AG04449 (cell line): ENCODE data around the gene ADA.

Source experiments
- CTCF ChIA-PET: fragments of 350-600 bp; formaldehyde crosslinking; extraction: SDS; loops from one replicate; lab custom pipeline; 2021; ENCODE audit warnings: antibody characterized with exemption; lab: Yijun Ruan, JAX
- POLR2A ChIA-PET: fragments of 400-600, 350-600 bp; formaldehyde crosslinking; extraction: SDS; loops from one replicate; lab custom pipeline; 2020; ENCODE audit warnings: antibody characterized with exemption, inconsistent platforms; lab: Yijun Ruan, JAX
- DNase-seq: peaks from one replicate; pipeline ENCODE4 v3.0.0-alpha.2; 2010; ENCODE audit warnings: low read depth, low spot score
- H3K4me3 ChIP-seq: 2 replicates; pipeline ENCODE4 v1.5.1; 2011; ENCODE audit warnings: low read depth, mild to moderate bottlenecking, control low read depth, low read length
- TF ChIP-seq, protein P1 (sequence below): IDR thresholded peaks from one replicate; pipeline ENCODE4 v1.5.1; 2011; ENCODE audit warnings: mild to moderate bottlenecking, moderate library complexity, low read length, control low read depth, inconsistent platforms; ENCODE audit not compliant: insufficient read depth; ENCODE audit errors: missing control alignments

Gene ADA

DNA sequence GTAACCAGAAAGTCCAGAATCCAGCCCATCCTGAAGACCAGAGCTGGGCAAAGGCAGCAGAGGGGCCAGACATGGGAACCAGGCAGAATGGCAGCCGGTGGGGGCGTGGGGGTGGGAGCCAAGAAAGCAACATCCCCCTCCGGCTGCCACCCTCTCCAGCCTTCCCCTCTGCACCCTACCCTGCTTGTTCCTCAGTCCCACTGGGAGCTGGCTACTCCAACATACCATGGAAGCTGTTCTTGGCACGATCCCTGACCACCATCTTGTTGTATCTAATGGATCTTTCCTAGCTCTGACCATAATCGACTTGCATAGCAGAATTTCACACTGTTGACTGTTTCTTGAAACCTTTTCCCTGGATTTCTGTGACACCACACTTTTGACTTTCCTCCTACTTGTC is 30.2 kb downstream of the ADA start:
- ChIA-PET POLR2A (no interaction called here), CTCF (interaction anchor here (1.2 kb wide), 2 partner anchors 11 to 26 kb away, joined by 3 read pairs; no protein-coding TSS in a partner anchor)
- no peak for DNase-seq
- TF ChIP-seq, protein P1, sequence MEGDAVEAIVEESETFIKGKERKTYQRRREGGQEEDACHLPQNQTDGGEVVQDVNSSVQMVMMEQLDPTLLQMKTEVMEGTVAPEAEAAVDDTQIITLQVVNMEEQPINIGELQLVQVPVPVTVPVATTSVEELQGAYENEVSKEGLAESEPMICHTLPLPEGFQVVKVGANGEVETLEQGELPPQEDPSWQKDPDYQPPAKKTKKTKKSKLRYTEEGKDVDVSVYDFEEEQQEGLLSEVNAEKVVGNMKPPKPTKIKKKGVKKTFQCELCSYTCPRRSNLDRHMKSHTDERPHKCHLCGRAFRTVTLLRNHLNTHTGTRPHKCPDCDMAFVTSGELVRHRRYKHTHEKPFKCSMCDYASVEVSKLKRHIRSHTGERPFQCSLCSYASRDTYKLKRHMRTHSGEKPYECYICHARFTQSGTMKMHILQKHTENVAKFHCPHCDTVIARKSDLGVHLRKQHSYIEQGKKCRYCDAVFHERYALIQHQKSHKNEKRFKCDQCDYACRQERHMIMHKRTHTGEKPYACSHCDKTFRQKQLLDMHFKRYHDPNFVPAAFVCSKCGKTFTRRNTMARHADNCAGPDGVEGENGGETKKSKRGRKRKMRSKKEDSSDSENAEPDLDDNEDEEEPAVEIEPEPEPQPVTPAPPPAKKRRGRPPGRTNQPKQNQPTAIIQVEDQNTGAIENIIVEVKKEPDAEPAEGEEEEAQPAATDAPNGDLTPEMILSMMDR = no peak
- no peak overlapping the region for H3K4me3 ChIP-seq

DNA sequence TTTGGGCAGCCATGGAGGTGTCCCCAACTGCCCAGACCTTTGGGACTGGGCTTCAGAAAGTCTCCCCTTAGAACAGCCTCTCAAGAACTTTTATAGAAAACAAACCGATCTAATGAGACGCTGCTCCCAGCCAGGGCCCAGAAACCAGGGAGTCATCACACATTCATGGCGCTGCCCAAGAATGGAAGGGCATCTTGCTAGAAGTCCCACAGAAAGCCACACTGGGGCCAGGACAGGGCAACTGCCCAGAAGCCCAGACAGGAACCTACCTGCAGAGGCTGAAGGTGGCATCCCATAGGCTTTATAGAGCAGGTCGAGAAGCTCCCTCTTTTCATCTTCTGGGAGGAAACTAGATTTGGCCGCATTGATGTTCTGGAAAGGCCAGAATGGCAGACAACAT is 31.5 kb downstream of the ADA start:
- DNase-seq = no peak
- POLR2A ChIA-PET = no interaction called here
- TF ChIP-seq, protein P1 = no peak
- CTCF ChIA-PET = interaction anchor here (0.6 kb wide), 1 partner anchor 11 kb away, joined by 3 read pairs; no protein-coding TSS in a partner anchor
- H3K4me3 ChIP-seq = no peak overlapping the region

DNA sequence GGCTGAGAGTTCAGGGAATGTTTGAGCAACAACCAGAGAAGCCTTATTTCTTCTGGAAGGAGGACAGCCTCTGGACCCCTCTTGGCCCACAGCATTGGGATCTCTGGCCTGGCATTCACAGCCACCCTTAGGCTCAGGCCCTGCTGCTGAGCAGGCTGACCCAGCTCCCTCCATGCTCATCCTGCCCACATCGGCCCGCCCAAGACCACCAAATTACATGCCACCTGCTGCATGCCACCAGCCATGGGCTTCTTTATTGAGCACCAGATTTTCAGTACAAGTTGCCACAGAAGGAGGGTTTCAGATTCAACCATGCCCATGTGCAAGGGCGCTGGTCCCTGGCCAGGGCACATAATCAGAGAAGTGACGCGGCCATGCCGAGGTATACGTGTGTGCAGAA is 32.2 kb downstream of the ADA start:
- no peak for DNase-seq
- TF ChIP-seq, protein P1 = no peak
- CTCF ChIA-PET = interaction anchor here (0.7 to 1.5 kb wide), 3 partner anchors 9 to 18 kb away, joined by 3 to 4 read pairs (median 4); no protein-coding TSS in a partner anchor
- POLR2A ChIA-PET = no interaction called here
- no peak overlapping the region for H3K4me3 ChIP-seq

DNA sequence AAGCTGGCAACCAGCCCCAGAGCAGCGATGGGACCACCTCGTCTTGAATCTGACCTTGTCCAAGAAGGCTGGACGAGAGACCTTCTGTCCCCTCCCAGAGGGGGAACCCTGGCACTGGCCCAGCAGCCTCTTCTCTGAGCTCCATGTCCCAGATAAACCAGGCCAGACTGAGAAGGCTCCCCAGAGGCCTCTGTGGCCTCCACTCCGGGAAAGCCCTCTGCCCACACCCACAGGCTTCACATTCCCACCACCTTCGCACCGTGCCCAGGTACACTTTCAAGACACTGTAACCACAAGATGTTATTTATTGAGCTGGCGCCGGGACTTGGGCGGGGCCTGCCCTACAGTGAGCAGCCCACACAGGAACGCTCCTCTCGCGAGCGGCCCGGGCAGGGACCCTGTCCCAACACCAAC is 33.2 kb downstream of the ADA start:
- DNase-seq = no peak
- TF ChIP-seq, protein P1 = no peak
- CTCF ChIA-PET = interaction anchor here (1.3 to 1.5 kb wide), 3 partner anchors 10 to 234 kb away, joined by 3 to 4 read pairs (median 3); no protein-coding TSS in a partner anchor
- POLR2A ChIA-PET = no interaction called here
- H3K4me3 ChIP-seq = no peak overlapping the region

GRCh38 chr20:44616604-44616964 is 34.9 kb downstream of the ADA start:
- ChIA-PET POLR2A (no interaction called here), CTCF (interaction anchor here (0.7 to 1.2 kb wide), 4 partner anchors 12 to 233 kb away, joined by 3 to 4 read pairs (median 3); partner anchors contain the start of gene TTPAL)
- TF ChIP-seq, protein P1 = no peak
- no peak overlapping the region for H3K4me3 ChIP-seq
- no peak for DNase-seq

- TF ChIP-seq, protein P1 = no peak
- ChIA-PET POLR2A (no interaction called here), CTCF (interaction anchor here (1.1 kb wide), 1 partner anchor 150 kb away, joined by 3 read pairs; no protein-coding TSS in a partner anchor)
- DNase-seq = no peak
- no peak overlapping the region for H3K4me3 ChIP-seq
Observed at GRCh38 chr20:44615876-44616603, 35.5 kb downstream of the ADA start.
